GM19099 (cell line): Measurements from ENCODE around the gene PEX26.

Experiments
- POLR2A ChIP-seq: IDR thresholded peaks from 3 replicates; pipeline ENCODE4 v1.6.1; 2011; ENCODE audit warnings: low read depth; ENCODE audit not compliant: insufficient read length; ENCODE audit errors: extremely low read depth

PEX26 gene

DNA sequence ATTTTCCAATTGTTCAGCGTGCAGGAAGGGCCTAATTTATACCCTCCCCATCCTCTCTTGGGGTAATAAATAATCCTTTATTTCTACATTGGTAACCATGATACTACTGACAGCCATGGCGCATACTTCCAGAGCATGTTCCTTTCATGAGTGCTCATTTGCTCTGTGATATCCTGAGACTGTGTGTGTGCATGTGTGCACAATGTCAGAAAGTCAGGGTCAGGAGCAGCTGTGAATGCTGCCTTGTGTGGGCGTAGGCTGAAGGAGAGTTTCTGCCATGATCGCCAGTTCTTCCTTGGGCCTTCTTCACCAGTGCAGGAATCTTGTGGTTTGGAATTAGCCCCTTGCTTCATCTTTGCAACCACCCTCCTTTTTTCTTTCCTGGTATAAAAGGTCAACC, 43.1 kb downstream of the PEX26 start:
- no peak for TF ChIP-seq POLR2A

DNA sequence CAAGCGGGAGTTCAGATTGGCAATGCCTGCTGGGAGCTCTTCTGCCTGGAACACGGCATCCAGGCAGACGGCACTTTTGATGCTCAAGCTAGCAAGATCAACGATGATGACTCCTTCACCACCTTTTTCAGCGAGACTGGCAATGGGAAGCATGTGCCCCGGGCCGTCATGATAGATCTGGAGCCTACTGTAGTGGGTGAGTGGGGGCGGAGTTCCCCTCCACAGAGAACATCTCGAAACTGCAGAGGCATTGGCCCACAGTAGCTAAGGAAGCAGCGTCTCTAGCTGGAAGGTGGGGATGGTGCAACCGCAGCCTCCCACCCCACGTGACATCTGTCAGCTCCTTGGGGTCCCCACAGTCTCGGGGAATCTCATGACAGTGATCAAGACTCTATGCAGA, 43.7 kb downstream of the PEX26 start:
- no peak for TF ChIP-seq POLR2A

- no peak for TF ChIP-seq POLR2A
Measured at GRCh38 chr22:18121954-18122554, 44.3 kb downstream of the PEX26 start.

DNA sequence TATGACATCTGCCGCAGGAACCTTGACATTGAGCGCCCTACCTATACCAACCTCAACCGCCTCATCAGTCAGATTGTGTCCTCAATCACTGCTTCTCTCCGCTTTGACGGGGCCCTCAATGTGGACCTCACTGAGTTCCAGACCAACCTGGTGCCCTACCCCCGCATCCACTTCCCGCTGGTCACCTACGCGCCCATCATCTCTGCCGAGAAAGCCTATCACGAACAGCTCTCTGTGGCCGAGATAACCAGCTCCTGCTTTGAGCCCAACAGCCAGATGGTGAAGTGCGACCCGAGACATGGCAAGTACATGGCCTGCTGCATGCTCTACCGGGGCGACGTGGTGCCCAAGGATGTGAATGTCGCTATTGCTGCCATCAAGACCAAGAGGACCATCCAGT, 48.8 kb downstream of the PEX26 start:
- TF ChIP-seq POLR2A, result no peak

GRCh38 chr22:18130018-18130417, 52.2 kb downstream of the PEX26 start:
- no peak for TF ChIP-seq POLR2A

- no peak for TF ChIP-seq POLR2A
Measured at GRCh38 chr22:18130699-18131429, 53.1 kb downstream of the PEX26 start.

- no peak for TF ChIP-seq POLR2A
Measured at GRCh38 chr22:18133452-18133851, 55.7 kb downstream of the PEX26 start.

GRCh38 chr22:18136563-18137320, 59.0 kb downstream of the PEX26 start:
- no peak for TF ChIP-seq POLR2A

GRCh38 chr22:18144105-18144504, 66.3 kb downstream of the PEX26 start:
- no peak for TF ChIP-seq POLR2A

GRCh38 chr22:18145676-18146388, 68.0 kb downstream of the PEX26 start:
- TF ChIP-seq POLR2A, result no peak

GRCh38 chr22:18146389-18146753, 68.6 kb downstream of the PEX26 start:
- TF ChIP-seq POLR2A, result no peak

- no peak for TF ChIP-seq POLR2A
Measured at GRCh38 chr22:18147791-18148190, 70.0 kb downstream of the PEX26 start.

DNA sequence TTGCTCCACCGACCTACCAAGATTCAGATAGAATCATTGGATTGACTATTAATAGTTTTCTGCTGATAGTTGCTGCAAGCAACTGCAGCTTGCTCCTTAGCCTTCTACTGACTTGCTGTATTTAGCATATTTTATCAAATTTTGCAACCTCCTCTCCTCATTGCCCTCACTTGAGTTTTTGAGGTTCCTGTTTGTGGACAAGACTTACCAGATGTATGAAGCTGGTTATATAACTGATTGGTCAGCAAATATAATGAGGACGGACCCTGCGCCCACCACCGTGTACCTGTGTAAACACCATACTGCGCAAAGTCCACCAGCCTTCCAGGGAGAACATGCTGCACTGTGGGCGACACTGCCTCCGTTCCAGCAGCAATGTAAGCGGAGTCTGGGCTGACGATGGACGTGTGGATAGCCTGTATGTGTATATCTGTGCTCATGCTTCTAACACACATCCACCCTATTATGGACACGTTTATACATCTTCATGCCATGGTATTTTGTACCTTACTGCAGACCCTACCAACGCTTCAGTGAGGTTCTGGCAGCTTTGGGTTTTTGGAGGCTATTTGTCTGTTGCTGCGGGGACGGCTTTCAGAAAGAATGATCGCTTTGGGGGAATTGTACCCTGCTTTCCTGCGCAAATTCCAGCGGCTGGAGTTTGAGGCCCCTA, 70.6 kb downstream of the PEX26 start:
- TF ChIP-seq POLR2A, result no peak

GRCh38 chr22:18152519-18152918, 74.7 kb downstream of the PEX26 start:
- TF ChIP-seq POLR2A, result no peak
